Chondrocyte (in vitro differentiated cells): ENCODE results near the gene ANAPC15. TPM values are rescaled to one million over a fixed set of nuclear protein-coding genes. Genes with fewer than 3 reads are reported as not detected.

Source experiments
- DNase-seq: peaks from one replicate; pipeline ENCODE4 v3.0.0; 2021; ENCODE audit warnings: mixed read lengths, low spot score
- H3K27ac Mint-ChIP-seq: one replicate; pipeline ENCODE4 v1.8.0; 2021; ENCODE audit warnings: mild to moderate bottlenecking, moderate library complexity, mixed read lengths; ENCODE audit not compliant: unreplicated experiment
- H3K27me3 Mint-ChIP-seq: 2 replicates; pipeline ENCODE4 v1.8.0; 2021; ENCODE audit warnings: low read depth, mixed read lengths
- H3K36me3 Mint-ChIP-seq: 2 replicates; pipeline ENCODE4 v1.8.0; 2021; ENCODE audit warnings: low read depth, mixed read lengths
- H3K4me1 Mint-ChIP-seq: 2 replicates; pipeline ENCODE4 v1.8.0; 2021; ENCODE audit warnings: low read depth, mild to moderate bottlenecking, mixed read lengths
- H3K4me3 Mint-ChIP-seq: one replicate; pipeline ENCODE4 v1.8.0; 2021; ENCODE audit warnings: mild to moderate bottlenecking, moderate library complexity, mixed read lengths; ENCODE audit not compliant: unreplicated experiment
- H3K9me3 Mint-ChIP-seq: 2 replicates; pipeline ENCODE4 v1.8.0; 2021; ENCODE audit warnings: low read depth, mixed read lengths
- total RNA-seq: library from RNA; stranded (reverse); gene quantifications from 3 replicates; pipeline ENCODE4 v1.2.1, GENCODE V29; 2021
- TF ChIP-seq, protein P1 (sequence below): fragments of 200-600 bp; sonication (generic); IDR thresholded peaks from 2 replicates; pipeline ENCODE4 v1.5.0; 2021; ENCODE audit warnings: antibody characterized with exemption, mild to moderate bottlenecking, moderate library complexity

Gene ANAPC15
- total RNA-seq, 1 donor from 2014 or later: 37.6 TPM

DNA sequence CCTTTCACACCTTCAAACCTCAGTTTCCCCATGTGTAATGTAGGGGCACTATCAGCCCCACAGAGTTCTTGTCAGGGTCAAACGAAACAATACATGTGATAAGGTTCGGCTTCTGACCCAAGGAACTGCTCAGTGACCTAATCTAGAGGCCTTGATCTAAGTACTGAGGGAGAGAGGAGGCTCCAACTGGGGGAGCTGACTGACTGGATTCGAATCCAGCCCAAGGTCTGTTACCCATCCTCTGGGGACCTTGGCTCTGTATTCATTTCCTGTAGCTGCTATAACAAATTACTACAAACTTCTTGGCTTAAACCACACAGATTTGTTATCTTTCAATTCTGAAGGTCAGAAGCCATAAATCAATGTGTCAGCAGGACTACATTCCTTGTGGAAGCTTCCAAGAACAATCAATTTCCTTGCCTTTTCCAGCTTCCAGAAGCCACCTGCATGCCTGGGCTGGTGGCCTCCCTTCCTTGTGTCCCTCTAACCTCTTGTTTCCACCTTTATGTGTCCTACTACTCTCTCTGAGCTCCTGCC, 10.7 kb upstream of the ANAPC15 start:
- no peak overlapping the region for H3K4me3 Mint-ChIP-seq
- H3K4me1 Mint-ChIP-seq: no peaks in the 10 kb centered on the region
- H3K27me3 Mint-ChIP-seq: peaks cover 10% of the 10 kb centered on the region
- TF ChIP-seq, protein P1, sequence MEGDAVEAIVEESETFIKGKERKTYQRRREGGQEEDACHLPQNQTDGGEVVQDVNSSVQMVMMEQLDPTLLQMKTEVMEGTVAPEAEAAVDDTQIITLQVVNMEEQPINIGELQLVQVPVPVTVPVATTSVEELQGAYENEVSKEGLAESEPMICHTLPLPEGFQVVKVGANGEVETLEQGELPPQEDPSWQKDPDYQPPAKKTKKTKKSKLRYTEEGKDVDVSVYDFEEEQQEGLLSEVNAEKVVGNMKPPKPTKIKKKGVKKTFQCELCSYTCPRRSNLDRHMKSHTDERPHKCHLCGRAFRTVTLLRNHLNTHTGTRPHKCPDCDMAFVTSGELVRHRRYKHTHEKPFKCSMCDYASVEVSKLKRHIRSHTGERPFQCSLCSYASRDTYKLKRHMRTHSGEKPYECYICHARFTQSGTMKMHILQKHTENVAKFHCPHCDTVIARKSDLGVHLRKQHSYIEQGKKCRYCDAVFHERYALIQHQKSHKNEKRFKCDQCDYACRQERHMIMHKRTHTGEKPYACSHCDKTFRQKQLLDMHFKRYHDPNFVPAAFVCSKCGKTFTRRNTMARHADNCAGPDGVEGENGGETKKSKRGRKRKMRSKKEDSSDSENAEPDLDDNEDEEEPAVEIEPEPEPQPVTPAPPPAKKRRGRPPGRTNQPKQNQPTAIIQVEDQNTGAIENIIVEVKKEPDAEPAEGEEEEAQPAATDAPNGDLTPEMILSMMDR: no peak
- H3K9me3 Mint-ChIP-seq: peaks cover 4% of the 10 kb centered on the region
- no peak for DNase-seq
- no peak overlapping the region for H3K27ac Mint-ChIP-seq
- H3K36me3 Mint-ChIP-seq: peaks cover 3% of the 10 kb centered on the region

DNA sequence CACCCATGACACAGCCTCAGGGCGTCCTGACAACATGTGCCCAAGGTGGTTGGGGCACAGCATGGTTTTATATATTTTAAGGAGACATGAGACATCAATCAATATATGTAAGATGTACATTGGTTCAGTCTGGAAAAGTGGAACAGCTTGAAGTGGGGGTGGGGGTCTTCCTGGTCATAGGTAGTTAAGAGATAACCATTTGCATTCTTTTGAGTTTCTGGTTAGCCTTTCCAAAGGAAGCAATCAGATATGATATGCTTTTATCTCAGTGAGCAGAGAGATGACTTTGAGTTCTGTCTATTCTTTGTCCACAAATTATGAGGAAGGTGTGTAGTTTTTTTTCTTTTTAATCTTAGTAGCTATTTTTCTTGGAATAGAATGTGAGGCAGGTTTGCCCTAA, 10.1 kb upstream of the ANAPC15 start:
- no peak for DNase-seq
- TF ChIP-seq, protein P1: no peak
- Mint-ChIP-seq H3K9me3 (no peaks in the 10 kb centered on the region), H3K27ac (no peak overlapping the region), H3K27me3 (peaks cover 9% of the 10 kb centered on the region), H3K4me3 (no peak overlapping the region), H3K36me3 (no peaks in the 10 kb centered on the region), H3K4me1 (no peaks in the 10 kb centered on the region)

DNA sequence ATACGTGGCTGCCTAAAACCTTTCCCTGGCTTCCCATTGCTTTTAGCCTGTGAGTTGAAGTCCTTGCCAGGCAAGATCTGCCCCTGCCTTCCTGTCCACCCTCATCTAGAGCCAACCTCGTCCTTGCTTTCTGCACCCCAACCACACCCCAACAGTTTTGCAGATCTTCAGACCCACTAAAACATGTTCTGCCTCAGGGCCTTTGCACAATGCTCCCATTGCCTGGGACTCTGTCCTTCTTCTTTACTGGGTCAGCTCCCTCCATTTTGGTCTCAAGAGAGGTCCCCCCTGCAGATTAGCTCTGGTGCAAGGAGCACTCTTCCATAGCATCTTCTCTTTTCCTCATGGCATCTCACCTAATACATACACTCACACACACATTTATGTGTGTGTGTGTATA, 8.4 kb upstream of the ANAPC15 start:
- Mint-ChIP-seq H3K36me3 (no peaks in the 10 kb centered on the region), H3K27me3 (peaks cover 9% of the 10 kb centered on the region), H3K9me3 (no peaks in the 10 kb centered on the region), H3K4me3 (no peak overlapping the region), H3K4me1 (no peaks in the 10 kb centered on the region), H3K27ac (no peak overlapping the region)
- DNase-seq: no peak
- TF ChIP-seq, protein P1: no peak

DNA sequence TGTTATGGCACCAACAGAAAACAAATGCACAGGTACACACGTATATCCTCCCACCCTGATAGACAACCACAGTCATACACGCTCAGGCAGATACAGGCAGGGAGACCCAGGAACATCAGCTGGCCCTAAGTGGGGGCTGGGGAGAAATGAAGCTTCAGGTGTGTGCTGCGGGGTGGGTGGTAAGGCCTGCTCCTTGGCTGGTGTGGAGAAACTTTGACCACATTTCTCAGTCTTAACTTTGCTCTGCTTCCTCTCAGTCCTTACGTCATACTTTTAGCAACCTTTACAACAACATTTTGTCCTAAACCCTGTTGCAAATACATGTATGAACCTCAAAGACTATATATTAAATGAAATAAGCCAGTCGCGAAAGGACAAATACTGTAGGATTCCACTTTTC, 6.7 kb upstream of the ANAPC15 start:
- DNase-seq: no peak
- TF ChIP-seq, protein P1: no peak
- peaks cover 4% of the 10 kb centered on the region for H3K27me3 Mint-ChIP-seq
- no peaks in the 10 kb centered on the region for H3K9me3 Mint-ChIP-seq
- no peak overlapping the region for H3K27ac Mint-ChIP-seq
- H3K4me3 Mint-ChIP-seq: no peak overlapping the region
- no peaks in the 10 kb centered on the region for H3K4me1 Mint-ChIP-seq
- H3K36me3 Mint-ChIP-seq: no peaks in the 10 kb centered on the region

DNA sequence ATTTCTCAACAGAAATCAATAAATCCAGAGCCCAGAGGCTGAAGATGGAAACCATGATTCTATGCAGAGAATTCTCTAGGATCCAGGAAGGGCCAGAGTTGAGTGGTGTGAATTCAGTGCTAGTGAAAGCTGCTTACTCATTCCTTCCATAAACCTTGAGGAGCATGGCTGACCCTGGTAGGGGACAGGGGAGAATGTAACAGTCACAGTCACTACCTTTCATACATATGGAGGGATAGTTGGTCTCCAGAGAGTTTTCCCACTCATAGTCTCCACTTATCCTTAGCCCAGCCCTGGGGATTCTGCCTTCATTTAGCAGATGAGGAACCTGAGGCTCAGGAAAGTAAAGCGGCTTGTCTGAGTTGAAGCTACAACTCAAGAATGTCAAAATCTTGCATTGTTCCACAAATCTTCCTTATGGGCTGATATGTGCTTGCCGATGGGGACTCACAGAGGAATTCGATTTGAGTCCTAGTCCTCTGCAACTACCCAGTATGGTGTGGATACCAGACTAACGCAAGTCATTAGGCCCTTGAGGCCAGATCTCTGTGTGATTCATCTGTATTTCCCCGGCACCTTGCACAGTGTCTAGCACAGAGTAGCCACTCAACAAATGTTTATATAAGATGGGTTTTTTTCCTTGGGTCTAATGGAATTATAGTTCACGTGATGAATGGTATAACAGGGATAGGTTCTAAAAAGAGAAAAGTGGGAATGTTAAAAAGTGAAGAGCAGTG, 3.7 kb upstream of the ANAPC15 start:
- H3K4me3 Mint-ChIP-seq: no peak overlapping the region
- H3K36me3 Mint-ChIP-seq: peaks cover 4% of the 10 kb centered on the region
- no peak for DNase-seq
- TF ChIP-seq, protein P1: no peak
- H3K27me3 Mint-ChIP-seq: no peaks in the 10 kb centered on the region
- no peaks in the 10 kb centered on the region for H3K9me3 Mint-ChIP-seq
- peaks cover 20% of the 10 kb centered on the region for H3K4me1 Mint-ChIP-seq
- no peak overlapping the region for H3K27ac Mint-ChIP-seq
